Activated CD8-positive, alpha-beta memory T cell treated with anti-CD3 and anti-CD28 coated beads, Interleukin-2, amount 50 U/mL, for 1 hour (primary cell): ENCODE data around the gene TASP1.
"Not testable (repeated sequence)": the region's sequence is repeated elsewhere in the genome, so short reads cannot be mapped to it uniquely, and the experiment has no call there.

Experiments used
- DNase-seq: peaks from one replicate; pipeline ENCODE4 v3.0.0-alpha.2; 2020; ENCODE audit errors: extremely low read depth

The TASP1 gene

GRCh38 chr20:13648291-13649228 is 9.8 kb upstream of the TASP1 start:
- no peak for DNase-seq

- DNase-seq, result no peak
Measured at GRCh38 chr20:13644010-13644409, 5.3 kb upstream of the TASP1 start.

- no peak for DNase-seq
Measured at GRCh38 chr20:13639150-13639497, 392 bp upstream of the TASP1 start.

GRCh38 chr20:13638162-13638495 is 603 bp downstream of the TASP1 start:
- DNase-seq, result no peak

- no peak for DNase-seq
Measured at GRCh38 chr20:13632431-13632830, 6.3 kb downstream of the TASP1 start.

GRCh38 chr20:13627525-13627924 is 11.2 kb downstream of the TASP1 start:
- DNase-seq, result not testable (repeated sequence)

- DNase-seq, result no peak
Measured at GRCh38 chr20:13626724-13627123, 12.0 kb downstream of the TASP1 start.

GRCh38 chr20:13625304-13625979 is 13.3 kb downstream of the TASP1 start:
- no peak for DNase-seq

- not testable (repeated sequence) for DNase-seq
Measured at GRCh38 chr20:13619415-13619814, 19.3 kb downstream of the TASP1 start.

- not testable (repeated sequence) for DNase-seq
Measured at GRCh38 chr20:13618456-13618855, 20.3 kb downstream of the TASP1 start.

GRCh38 chr20:13617585-13617984 is 21.1 kb downstream of the TASP1 start:
- not testable (repeated sequence) for DNase-seq

GRCh38 chr20:13616713-13617112 is 22.0 kb downstream of the TASP1 start:
- DNase-seq, result not testable (repeated sequence)

GRCh38 chr20:13613917-13614316 is 24.8 kb downstream of the TASP1 start:
- no peak for DNase-seq

- no peak for DNase-seq
Measured at GRCh38 chr20:13611611-13612125, 27.1 kb downstream of the TASP1 start.

GRCh38 chr20:13610184-13610583 is 28.5 kb downstream of the TASP1 start:
- no peak for DNase-seq

GRCh38 chr20:13608066-13608465 is 30.7 kb downstream of the TASP1 start:
- no peak for DNase-seq

GRCh38 chr20:13593423-13593822 is 45.3 kb downstream of the TASP1 start:
- DNase-seq, result not testable (repeated sequence)

- no peak for DNase-seq
Measured at GRCh38 chr20:13588049-13588448, 50.7 kb downstream of the TASP1 start.

- no peak for DNase-seq
Measured at GRCh38 chr20:13587370-13587769, 51.4 kb downstream of the TASP1 start.

- no peak for DNase-seq
Measured at GRCh38 chr20:13586133-13586532, 52.6 kb downstream of the TASP1 start.

- DNase-seq, result no peak
Measured at GRCh38 chr20:13581451-13581850, 57.3 kb downstream of the TASP1 start.

- no peak for DNase-seq
Measured at GRCh38 chr20:13580707-13581106, 58.0 kb downstream of the TASP1 start.

GRCh38 chr20:13574071-13574470 is 64.7 kb downstream of the TASP1 start:
- no peak for DNase-seq
